Putamen (tissue), 1 donor: ENCODE data around the gene TMEFF1.

Experiments used
- DNase-seq: peaks from one replicate; pipeline ENCODE4 v3.0.0-alpha.2; 2016; ENCODE audit warnings: low spot score

TMEFF1 gene

DNA sequence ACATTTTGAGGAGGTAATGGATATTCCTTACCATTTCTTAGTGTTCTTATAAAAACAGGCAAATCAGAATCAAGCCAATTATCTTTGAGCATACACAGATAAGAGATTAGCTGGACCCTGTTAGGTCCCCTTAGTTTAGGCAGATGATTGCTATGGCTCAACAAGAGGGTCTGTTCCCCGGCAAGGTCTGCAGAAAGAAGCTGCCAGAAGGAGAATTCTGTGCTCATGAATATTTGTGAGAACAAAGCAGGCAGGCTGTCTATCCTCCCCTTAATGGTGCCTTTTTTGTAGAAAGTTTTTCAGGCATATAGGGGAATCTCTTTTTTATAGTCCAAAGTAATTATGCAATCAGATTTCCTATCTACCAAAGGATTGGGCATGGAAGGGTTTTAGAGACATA, 132.5 kb downstream of the TMEFF1 start:
- DNase-seq, result no peak

DNA sequence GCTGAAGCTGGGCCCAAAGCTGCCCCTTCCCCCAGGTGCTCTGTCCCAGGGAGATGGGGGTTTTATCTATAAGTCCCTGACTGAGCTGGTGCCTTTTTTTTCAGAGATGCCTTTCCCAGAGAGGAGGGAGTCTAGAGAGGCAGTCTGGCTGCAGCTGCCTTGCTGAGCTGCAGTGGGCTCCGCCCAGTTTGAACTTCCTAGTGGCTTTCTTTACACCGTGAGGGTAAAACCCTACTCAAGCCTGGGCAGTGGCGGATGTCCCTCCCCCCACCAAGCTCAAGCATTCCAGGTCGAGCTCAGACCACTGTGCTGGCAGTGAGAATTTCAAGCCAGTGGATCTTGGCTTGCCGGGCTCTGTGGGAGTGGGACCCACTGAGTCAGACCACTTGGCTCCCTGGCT, 146.2 kb downstream of the TMEFF1 start:
- no peak for DNase-seq

DNA sequence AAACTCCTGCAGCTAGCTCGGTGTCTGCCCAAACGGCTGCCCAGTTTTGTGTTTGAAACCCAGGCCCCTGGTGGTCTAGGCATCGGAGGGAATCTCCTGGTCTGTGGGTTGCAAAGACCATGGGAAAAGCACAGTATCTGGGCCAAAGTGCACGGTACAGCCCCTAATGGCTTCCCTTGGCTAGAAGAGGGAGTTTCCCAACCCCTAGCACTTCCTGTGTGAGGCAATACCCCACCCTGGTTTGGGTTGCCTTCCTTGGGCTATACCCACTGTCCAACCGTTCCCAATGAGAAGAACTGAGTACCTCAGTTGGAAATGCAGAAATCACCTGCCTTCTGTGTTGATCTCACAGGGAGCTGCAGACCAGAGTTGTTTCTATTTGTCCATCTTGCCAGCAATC, 146.7 kb downstream of the TMEFF1 start:
- no peak for DNase-seq

DNA sequence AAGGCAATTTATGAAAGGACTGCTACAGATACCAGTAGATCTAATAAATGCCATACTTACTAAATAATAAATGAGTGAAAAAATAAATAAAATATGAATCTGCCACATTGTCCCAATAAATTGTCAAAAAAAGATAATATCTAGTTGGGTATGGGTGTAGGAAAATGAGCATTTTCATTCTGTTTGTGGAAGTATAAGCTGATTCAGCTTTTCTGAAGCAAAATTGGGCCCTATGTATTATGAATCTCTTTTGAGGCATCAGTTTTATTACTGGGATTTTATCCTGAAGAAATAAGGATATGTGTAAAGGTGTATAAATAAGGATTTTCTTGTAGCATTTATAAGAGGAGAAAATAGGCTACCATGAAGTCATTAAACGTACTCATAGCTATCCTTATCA, 151.0 kb downstream of the TMEFF1 start:
- DNase-seq, result no peak

DNA sequence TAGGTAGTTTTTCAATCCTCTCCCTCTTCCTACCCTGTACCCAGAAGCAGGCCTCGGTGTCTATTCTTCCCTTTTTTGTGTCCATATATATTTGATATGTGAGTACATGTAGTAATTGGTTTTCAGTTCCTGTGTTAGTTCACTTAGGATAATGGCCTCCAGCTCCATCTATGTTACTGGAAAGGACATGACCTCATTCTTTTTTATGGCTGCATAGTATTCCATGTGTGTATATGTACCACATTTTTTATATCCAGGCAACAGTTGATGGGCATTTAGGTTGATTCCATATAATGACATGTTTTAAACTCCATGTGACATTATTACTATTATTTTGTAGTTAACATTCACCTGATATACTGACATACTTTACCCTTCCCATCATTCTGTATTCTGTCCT, 154.0 kb downstream of the TMEFF1 start:
- DNase-seq, result no peak
